BLaER1 (cell line): ENCODE data around the gene SPATA31C2.
A peak's percentile ranks its signal among the peaks of the same experiment; 100 is the strongest.
"Not testable (repeated sequence)": the region's sequence is repeated elsewhere in the genome, so short reads cannot be mapped to it uniquely, and the experiment has no call there.

Source experiments
- H3K27ac ChIP-seq: shearing (Covaris generic); formaldehyde crosslinking; 2 replicates; pipeline ENCODE4 v1.8.1; 2022
- H3K27me3 ChIP-seq: shearing (Covaris generic); formaldehyde crosslinking; 2 replicates; pipeline ENCODE4 v1.8.1; 2022
- H3K36me3 ChIP-seq: shearing (Covaris generic); formaldehyde crosslinking; 2 replicates; pipeline ENCODE4 v1.8.1; 2022
- H3K4me1 ChIP-seq: shearing (Covaris generic); formaldehyde crosslinking; 2 replicates; pipeline ENCODE4 v1.8.1; 2022
- H3K4me2 ChIP-seq: shearing (Covaris generic); formaldehyde crosslinking; 2 replicates; pipeline ENCODE4 v1.8.1; 2022
- H3K4me3 ChIP-seq: shearing (Covaris generic); formaldehyde crosslinking; 2 replicates; pipeline ENCODE4 v1.8.1; 2022
- H3K9ac ChIP-seq: shearing (Covaris generic); formaldehyde crosslinking; 2 replicates; pipeline ENCODE4 v1.8.1; 2022
- H3K9me3 ChIP-seq: shearing (Covaris generic); formaldehyde crosslinking; 2 replicates; pipeline ENCODE4 v1.8.1; 2022
- H4K20me1 ChIP-seq: shearing (Covaris generic); formaldehyde crosslinking; 2 replicates; pipeline ENCODE4 v1.8.1; 2022
- Cebpa-rat ChIP-seq: shearing (Covaris generic); IDR thresholded peaks from 2 replicates; pipeline ENCODE4 v1.8.1; 2022

The SPATA31C2 gene

GRCh38 chr9:88138375-88138774, at the start of gene SPATA31C2:
Gene SPATA31C2 (minus strand): TSS chr9:88138475. CDS start chr9:88138446, 29 bp downstream.
- H3K9ac ChIP-seq, H3K4me1 ChIP-seq, H3K9me3 ChIP-seq, H3K27me3 ChIP-seq, H3K36me3 ChIP-seq, H3K27ac ChIP-seq, H4K20me1 ChIP-seq, H3K4me3 ChIP-seq, H3K4me2 ChIP-seq: not testable (repeated sequence)

DNA sequence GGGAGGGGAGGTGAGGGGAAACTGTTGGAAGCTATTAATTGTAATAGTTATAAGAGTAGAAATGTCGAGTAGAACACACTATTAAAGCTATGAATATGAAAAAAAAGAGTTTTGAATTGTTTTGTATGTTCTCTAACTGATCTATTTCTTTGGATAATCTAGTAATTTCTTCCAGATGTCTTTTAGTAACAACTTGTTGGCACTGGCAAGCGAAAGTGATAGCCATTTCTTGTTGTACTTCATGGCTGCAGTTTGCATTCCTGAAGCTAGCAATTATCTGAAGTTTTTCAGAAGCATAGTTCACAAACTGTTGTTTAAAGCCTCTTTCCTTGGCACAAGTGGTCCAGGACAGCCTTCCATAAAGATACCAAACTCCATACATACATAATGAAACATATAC, 49.4 kb upstream of the SPATA31C2 start:
- Histone ChIP-seq H3K9me3 (peaks cover 7% of the 10 kb centered on the region; the same call in 1 of the 2 replicates), H3K9ac (no peak overlapping the region), H4K20me1 (no peaks in the 10 kb centered on the region), H3K27ac (no peak overlapping the region), H3K4me1 (peaks cover 28% of the 10 kb centered on the region), H3K4me3 (no peak overlapping the region), H3K4me2 (no peak overlapping the region), H3K27me3 (no peaks in the 10 kb centered on the region), H3K36me3 (no peaks in the 10 kb centered on the region)
- TF ChIP-seq Cebpa-rat = no peak

- Histone ChIP-seq H3K9ac (no peak overlapping the region), H3K4me3 (no peak overlapping the region), H3K36me3 (no peaks in the 10 kb centered on the region), H3K9me3 (peaks cover 7% of the 10 kb centered on the region; the same call in 1 of the 2 replicates), H3K27ac (no peak overlapping the region), H3K4me1 (peaks cover 27% of the 10 kb centered on the region), H3K4me2 (peak overlapping the region; percentile 36), H4K20me1 (no peaks in the 10 kb centered on the region), H3K27me3 (no peaks in the 10 kb centered on the region)
- TF ChIP-seq Cebpa-rat = no peak
Measured at GRCh38 chr9:88186495-88187110, 48.3 kb upstream of the SPATA31C2 start.

DNA sequence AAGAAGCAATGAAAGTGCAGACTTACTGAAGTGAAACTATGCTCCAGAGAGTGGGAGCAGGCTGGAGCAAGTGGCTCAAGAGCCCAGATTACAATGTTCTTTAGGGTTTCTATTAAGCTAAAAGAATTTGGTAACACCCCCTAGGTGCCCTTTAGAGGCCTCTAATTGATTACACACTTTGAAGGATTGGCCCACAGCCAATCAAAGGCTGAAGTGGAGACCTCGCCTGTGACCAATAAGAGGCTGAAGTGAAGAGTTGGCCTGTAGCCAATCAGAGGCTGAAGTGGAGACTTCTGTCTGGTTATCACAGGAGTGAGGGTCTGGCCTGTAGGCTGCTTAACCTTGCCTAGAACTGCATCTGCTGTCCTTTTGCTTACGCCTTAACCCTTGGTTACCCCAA, 46.7 kb upstream of the SPATA31C2 start:
- Histone ChIP-seq H3K36me3 (no peaks in the 10 kb centered on the region), H3K4me3 (no peak overlapping the region), H3K9ac (no peak overlapping the region), H4K20me1 (no peaks in the 10 kb centered on the region), H3K4me1 (peaks cover 17% of the 10 kb centered on the region), H3K27me3 (no peaks in the 10 kb centered on the region), H3K27ac (no peak overlapping the region), H3K4me2 (no peak overlapping the region), H3K9me3 (peaks cover 4% of the 10 kb centered on the region; the same call in 1 of the 2 replicates)
- TF ChIP-seq Cebpa-rat = no peak

DNA sequence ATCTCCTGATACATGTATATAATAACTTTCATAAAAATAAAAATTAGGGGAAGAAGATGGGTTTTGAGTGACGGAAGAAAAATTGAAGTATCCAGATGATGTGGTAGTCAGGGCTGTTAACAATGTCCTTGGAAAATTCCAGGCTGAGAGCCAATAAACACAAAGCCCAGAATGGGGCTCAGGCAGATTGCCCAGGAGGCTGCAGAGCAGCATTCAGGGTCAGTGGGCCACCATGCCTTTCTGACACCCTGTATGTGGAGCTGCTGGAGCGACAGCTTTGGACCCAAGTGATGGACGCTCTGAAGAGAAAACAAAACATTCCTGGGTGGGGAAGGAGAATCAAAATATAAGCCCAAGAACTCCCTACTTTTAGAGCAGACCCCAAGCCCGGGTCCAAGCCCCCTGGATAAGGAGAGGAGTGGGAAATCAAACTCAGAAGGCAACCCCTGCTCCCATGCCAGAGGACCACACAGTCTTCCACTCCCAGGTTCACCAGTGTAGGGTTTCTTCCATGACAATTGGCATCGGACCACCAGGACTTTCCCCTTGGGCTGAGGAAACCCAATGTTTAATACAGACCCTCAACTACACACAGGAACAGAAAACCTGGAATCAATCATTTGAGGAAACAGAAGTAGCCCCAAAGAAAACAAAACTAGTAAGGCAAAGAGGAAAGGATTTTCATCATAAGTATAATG, 45.7 kb upstream of the SPATA31C2 start:
- Histone ChIP-seq H3K4me1 (peaks cover 25% of the 10 kb centered on the region), H3K4me3 (no peak overlapping the region), H3K36me3 (no peaks in the 10 kb centered on the region), H3K27ac (no peak overlapping the region), H4K20me1 (no peaks in the 10 kb centered on the region), H3K4me2 (no peak overlapping the region), H3K27me3 (no peaks in the 10 kb centered on the region), H3K9me3 (no peaks in the 10 kb centered on the region), H3K9ac (no peak overlapping the region)
- no peak for TF ChIP-seq Cebpa-rat

GRCh38 chr9:88182501-88182900, 44.2 kb upstream of the SPATA31C2 start:
- TF ChIP-seq Cebpa-rat = no peak
- Histone ChIP-seq H3K4me2 (no peak overlapping the region), H4K20me1 (no peaks in the 10 kb centered on the region), H3K9ac (no peak overlapping the region), H3K4me1 (peaks cover 32% of the 10 kb centered on the region), H3K27ac (no peak overlapping the region), H3K4me3 (no peak overlapping the region), H3K36me3 (no peaks in the 10 kb centered on the region), H3K9me3 (peaks cover 3% of the 10 kb centered on the region; the same call in 1 of the 2 replicates), H3K27me3 (no peaks in the 10 kb centered on the region)

- H3K4me3 ChIP-seq = no peak overlapping the region
- H3K9ac ChIP-seq = no peak overlapping the region
- H3K4me2 ChIP-seq = no peak overlapping the region
- no peak overlapping the region for H3K27ac ChIP-seq
- no peaks in the 10 kb centered on the region for H3K36me3 ChIP-seq
- H3K4me1 ChIP-seq = peaks cover 26% of the 10 kb centered on the region
- no peaks in the 10 kb centered on the region for H4K20me1 ChIP-seq
- H3K9me3 ChIP-seq = peaks cover 12% of the 10 kb centered on the region; the same call in 1 of the 2 replicates
- H3K27me3 ChIP-seq = no peaks in the 10 kb centered on the region
- no peak for TF ChIP-seq Cebpa-rat
Measured at GRCh38 chr9:88180081-88180765, 41.9 kb upstream of the SPATA31C2 start.

DNA sequence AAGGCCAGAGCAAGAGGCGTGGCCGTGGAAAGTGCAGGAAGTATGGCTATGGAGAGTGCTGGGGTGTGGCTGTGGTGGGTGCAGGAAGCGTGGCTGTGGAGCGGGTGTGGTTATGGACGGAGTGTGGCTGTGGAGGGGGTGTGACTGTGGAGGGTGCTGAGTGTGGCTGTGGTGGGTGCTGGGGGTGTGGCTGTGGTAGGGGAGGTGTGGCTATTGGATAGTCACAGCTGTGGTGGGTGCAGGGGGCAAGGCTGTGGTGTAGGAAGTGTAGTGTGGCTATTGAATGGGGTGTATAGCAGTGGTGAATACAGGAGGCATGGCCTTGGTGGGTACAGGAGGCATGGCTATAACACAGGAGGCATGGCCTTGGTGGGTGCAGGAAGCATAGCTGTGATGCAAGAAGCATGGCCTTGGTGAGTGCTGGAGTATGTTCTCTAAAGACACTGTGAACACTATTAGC, 40.8 kb upstream of the SPATA31C2 start:
- peak overlapping the region; percentile 42 for H3K4me2 ChIP-seq
- H3K9ac ChIP-seq = no peak overlapping the region
- H3K27me3 ChIP-seq = no peaks in the 10 kb centered on the region
- H3K9me3 ChIP-seq = peaks cover 12% of the 10 kb centered on the region; the same call in 1 of the 2 replicates
- no peaks in the 10 kb centered on the region for H3K36me3 ChIP-seq
- no peaks in the 10 kb centered on the region for H4K20me1 ChIP-seq
- H3K27ac ChIP-seq = no peak overlapping the region
- H3K4me1 ChIP-seq = peaks cover 26% of the 10 kb centered on the region
- H3K4me3 ChIP-seq = no peak overlapping the region
- no peak for TF ChIP-seq Cebpa-rat

- Histone ChIP-seq H3K4me2 (peak overlapping the region; percentile 42), H3K4me3 (no peak overlapping the region), H3K36me3 (no peaks in the 10 kb centered on the region), H3K27me3 (no peaks in the 10 kb centered on the region), H3K4me1 (peaks cover 31% of the 10 kb centered on the region), H3K9ac (no peak overlapping the region), H3K9me3 (peaks cover 12% of the 10 kb centered on the region; the same call in 1 of the 2 replicates), H4K20me1 (no peaks in the 10 kb centered on the region), H3K27ac (no peak overlapping the region)
- no peak for TF ChIP-seq Cebpa-rat
Measured at GRCh38 chr9:88178641-88179040, 40.4 kb upstream of the SPATA31C2 start.

- no peak overlapping the region for H3K4me3 ChIP-seq
- H3K27ac ChIP-seq = no peak overlapping the region
- H3K9ac ChIP-seq = no peak overlapping the region
- H3K9me3 ChIP-seq = peaks cover 12% of the 10 kb centered on the region; the same call in 1 of the 2 replicates
- no peak for TF ChIP-seq Cebpa-rat
- H4K20me1 ChIP-seq = no peaks in the 10 kb centered on the region
- no peaks in the 10 kb centered on the region for H3K36me3 ChIP-seq
- no peak overlapping the region; the same call in 1 of the 2 replicates for H3K4me2 ChIP-seq
- peaks cover 32% of the 10 kb centered on the region for H3K4me1 ChIP-seq
- H3K27me3 ChIP-seq = no peaks in the 10 kb centered on the region
Measured at GRCh38 chr9:88177371-88177770, 39.1 kb upstream of the SPATA31C2 start.
